GM08714 (cell line): ENCODE measurements around the gene THAP11.

Source experiments
- H3K4me3 ChIP-seq: fragments of 200-500 bp; sonication (Bioruptor generic); 2 replicates; pipeline ENCODE4 v1.5.1; 2014; ENCODE audit warnings: mild to moderate bottlenecking, low read length, inconsistent platforms
- ZNF274 ChIP-seq: IDR thresholded peaks from 2 replicates; pipeline ENCODE4 v1.6.1; 2012; ENCODE audit warnings: mild to moderate bottlenecking, low read depth, low read length

THAP11 gene

DNA sequence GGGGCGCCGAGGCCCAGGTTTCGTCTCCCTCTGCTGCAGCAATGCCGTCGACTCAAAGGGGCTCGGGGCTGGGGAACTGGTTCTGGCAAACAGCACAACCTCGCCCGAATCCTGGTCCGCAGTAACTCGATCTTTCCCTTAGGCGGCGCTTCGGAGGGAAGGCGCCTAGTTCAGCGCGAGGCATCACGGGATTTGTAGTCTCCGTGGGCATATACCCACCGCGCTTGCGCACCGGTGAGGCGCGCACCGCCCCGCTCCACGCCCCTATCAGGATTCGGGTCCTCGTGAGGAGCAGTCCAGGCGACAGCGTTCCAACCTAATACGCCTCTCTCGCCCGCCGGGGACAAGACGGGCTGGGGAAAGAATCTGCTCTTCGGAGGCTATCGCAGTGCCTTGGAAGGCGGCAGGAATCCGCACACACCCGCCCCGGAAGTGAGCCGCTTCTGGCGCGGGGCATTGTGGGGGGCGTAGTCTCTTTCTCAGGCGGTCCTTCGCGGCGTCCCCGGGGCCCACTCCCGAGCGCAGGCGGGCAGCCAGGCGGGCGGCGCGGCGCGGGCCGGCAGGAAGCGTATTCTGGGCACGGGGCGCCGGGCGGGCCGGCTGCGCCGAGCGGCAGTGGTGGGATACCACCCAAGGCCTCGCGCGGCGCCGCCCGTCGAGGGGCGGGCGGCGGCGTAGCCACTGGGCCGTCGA, at the start of gene THAP11:
TSS of gene THAP11 (plus strand) at position 505 of the 693 bp plus-strand sequence. CDS start 235 bp downstream, outside the sequence.
- TF ChIP-seq ZNF274 = no peak
- peak within 1 kb of the TSS; percentile 74 for H3K4me3 ChIP-seq

DNA sequence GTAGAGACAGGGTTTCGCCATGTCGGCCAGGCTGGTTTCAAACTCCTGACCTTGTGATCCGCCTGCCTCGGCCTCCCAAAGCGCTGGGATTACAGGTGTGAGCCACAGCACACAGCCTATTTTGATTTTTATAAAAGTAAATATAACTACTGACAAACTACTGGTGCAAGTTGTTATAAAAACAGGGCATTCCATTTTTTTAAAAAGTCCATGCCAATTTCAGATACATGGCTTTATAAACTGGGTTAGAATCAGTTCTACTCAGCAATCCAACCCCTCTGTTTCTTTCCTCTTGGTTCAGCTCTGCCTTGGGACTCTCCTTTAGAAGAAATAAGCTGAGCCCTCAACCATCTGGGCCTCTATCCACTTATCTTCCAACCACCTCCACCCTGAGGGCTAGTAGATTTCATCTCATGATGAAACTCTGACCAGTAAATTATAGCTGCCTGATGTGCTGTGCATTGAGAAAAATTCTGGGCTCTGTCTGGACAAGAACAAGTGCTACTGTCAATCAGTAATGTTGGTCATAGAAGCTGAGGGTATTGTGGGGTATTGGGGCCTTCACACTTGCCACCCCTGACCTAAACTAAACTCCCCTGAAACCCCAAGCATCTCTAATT, 45.9 kb upstream of the THAP11 start:
- no peak overlapping the region for H3K4me3 ChIP-seq
- TF ChIP-seq ZNF274 = no peak

DNA sequence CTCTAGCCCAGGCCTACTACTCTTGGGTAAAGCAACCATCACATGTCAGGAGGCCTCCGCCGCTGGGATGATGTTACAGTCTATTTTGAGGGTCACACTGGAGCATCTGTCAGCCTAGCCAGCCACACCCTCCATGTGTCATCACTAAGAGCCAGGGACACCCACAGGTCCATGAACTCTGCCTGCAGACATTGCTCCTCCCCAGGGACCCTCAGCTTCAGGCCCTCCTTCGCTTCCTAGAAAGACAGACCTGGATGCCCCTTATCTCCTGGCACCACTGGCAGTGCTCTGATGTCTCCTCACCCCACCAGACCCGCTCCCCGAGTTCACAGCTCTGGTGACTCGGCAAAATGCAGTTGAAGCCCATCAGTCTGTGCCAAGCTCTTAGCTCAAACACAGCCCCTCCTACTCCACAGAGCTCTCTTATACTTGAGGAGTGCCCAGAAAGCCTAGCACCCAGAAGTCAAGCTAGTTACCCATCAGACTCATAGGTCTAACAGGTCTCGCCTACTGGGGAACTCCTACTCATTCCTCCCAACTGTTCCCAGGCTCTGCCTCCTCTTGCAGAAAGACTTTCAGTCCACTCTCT, 41.7 kb upstream of the THAP11 start:
- no peak overlapping the region for H3K4me3 ChIP-seq
- TF ChIP-seq ZNF274 = no peak

DNA sequence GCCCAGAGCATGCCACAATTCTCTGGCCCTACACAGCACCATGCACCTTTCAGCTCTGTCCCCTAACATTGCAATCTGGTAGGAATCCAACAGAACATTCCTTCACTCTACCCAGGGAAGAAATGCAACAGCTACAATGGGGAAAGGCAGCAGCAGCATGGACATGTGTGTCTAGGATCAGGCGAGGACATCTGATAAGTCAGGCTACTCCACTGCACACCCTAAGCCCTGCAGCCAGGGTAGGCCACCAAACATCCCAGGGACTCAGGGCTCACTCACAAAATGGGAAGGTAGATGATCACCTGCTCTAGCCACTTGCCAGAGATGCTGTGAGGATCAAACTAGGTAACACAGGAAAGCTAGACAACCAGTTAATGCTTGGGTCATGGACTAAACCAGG, 40.9 kb upstream of the THAP11 start:
- TF ChIP-seq ZNF274 = no peak
- no peak overlapping the region for H3K4me3 ChIP-seq

DNA sequence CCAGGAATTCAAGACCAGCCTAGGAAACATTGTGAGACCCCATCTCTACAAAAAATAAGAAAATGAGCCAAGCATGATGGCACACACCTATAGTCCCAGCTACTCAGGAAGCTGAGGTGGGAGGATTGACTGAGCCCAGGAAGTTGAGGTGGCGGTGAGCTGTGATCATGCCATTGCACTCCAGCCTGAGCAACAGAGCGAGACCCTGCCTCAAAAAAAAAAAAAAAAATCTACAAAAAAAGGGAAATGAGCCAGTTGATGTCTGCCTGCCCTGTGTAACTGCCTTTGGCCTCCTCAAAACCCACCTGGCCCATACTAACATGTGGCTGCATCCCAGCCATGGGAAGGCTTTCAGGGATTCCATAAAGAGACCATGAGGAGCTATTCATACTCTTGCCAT, 40.2 kb upstream of the THAP11 start:
- TF ChIP-seq ZNF274 = no peak
- peak overlapping the region; percentile 15; the same call in 1 of the 2 replicates for H3K4me3 ChIP-seq

DNA sequence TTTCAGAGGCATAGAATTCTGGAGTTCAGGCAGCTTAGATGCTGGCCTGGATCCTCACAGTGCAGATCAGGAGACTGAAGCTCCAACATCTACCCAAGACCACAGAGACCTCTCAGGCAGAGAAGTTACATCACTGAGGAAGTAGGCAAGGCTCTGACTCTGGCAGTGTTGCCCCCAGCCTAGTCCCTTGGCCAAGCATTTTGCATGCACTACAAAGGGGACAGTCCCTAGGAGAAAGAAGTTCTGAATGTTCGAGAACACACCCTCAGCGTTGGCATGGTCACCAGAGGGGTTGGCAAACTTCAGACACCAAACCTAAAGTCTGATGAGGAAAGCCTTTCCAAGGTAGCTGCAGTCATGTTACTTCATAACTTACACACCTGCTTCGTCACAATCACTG, 38.2 kb upstream of the THAP11 start:
- no peak overlapping the region for H3K4me3 ChIP-seq
- TF ChIP-seq ZNF274 = no peak

DNA sequence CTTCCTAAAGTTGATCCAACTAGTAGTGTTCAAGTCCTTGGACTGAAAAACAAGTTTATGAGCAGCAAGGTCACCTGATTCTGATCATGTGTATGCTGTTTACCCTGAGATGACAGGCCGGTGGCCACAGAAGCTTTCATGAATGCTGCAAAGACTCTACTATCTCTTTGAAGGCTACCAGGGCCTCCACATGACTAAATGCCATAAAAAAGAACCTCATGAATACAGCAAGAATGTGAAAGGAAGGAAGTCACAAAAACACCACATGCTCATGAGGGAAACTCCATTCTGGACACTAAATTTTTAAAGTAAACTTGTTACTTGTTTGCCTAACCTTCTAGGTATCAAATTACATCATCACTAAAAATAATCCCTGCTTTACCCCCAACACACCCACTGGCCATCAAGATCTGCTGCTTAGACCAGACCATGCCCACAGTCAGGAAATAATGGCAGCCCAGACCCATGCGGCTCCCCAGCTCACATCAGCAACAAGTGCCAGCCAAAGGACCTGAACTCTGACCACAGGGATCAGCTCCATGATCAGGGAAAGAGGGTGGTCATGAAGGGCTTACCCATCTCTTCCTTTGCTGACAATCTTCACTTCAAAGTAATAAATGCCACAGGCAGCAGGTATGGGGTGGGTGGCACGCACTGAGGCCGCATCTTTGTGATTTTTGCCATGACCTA, 37.1 kb upstream of the THAP11 start:
- no peak for TF ChIP-seq ZNF274
- H3K4me3 ChIP-seq = peak overlapping the region; percentile 85

DNA sequence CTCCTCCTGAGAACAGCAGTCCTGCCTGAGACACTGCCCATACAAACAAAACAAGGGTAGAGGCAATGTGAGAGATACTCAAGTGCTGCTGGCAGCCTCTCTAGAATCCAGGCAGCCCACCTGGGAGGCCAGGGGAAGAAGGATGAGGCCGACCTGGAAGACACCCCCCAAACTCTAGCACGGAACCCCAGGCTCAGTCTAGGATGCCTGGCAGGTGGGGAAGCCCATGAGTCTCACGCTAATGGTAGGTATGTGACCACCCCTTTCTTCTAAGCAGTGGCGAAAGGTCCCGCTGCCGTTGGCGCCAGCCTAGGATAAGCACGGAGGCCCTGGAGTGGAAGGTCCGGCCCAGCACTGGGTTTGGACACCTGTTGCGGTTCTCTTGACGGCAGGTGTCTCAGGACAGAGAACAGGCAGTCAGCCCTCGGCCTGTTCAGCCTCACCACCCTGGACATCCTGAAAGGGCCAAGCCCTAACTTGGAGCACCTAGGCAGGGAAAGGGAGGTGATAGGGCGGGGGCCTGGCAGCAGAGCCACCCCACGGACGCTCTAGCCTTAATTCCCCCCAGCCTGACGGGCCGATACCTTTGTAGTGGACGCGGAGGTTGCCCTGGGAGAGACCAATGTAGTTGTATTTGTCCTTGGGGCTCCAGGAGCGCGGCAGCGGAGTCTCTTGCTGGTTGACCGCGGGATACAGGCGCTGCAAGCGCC, 36.2 kb upstream of the THAP11 start:
- H3K4me3 ChIP-seq = peak overlapping the region; percentile 85
- TF ChIP-seq ZNF274 = no peak

DNA sequence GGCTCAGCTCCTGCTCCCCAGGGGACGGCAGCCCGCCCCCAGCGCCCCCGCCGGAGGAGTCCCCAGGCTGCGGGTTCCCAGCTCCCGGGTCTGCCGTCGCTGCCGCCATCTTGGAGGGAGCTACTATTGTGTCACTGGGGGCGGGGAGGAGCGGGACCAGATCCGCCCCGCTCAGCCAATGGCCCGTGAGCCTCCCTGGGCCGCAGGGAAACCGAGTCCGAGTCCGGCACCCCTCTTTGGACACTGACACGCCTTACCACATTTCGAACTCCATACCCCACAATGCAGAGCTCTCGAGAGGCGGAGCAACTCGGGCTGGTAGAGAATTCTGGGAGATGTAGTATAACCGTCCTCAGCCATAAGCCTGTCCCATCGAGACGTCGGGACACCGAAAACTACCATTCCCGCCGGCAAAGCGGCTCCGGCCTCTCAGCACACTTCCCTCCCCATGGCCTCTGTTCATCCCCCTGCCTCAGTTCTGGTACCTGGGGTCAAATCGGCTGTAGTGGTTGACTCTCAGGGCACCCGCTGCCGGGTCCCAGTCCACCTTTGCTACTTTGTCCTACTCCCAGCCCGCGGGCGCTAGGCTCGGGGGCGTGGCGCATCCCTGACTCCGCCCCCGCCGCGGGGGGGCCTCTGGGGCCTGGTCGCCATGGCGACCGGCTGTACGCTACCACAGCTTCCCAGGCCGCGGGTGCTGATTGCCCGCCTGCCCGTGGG, 35.5 kb upstream of the THAP11 start, which contains the start of the genes RANBP10 and TSNAXIP1:
TSS of gene RANBP10 (minus strand) at position 133 of the 720 bp plus-strand sequence. CDS start at position 109, 24 bp downstream.
TSS of gene TSNAXIP1 (plus strand) at position 462 of the 720 bp plus-strand sequence. CDS start 261 bp downstream, outside the sequence.
- no peak for TF ChIP-seq ZNF274
- H3K4me3 ChIP-seq = peak within 1 kb of the TSS; percentile 85

DNA sequence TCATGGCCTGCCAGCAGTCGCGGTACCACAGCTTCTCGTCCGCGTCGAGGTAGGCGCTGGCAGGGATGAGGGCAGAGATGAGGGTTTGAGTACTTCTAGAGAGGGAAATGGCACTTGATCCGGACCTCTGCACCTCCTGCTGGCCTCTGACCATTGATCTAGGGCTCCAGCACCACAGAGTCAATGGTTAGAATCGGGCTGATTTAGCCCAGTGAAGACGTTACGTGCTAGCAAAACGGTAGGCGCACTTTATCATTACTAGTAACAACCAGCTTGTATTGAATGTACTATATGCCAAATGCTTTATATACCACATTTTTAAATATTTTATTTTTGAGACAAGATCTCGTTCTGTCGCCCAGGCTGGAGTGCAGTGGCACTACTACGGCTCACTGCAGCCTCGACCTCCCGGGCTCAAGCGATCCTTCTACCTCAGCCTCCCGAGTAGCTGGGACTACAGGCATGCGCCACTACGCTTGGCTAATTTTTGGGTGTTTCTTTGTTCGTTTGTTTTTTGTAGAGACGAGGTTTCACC, 34.9 kb upstream of the THAP11 start:
- peak overlapping the region; percentile 64; the same call in 1 of the 2 replicates for H3K4me3 ChIP-seq
- no peak for TF ChIP-seq ZNF274

DNA sequence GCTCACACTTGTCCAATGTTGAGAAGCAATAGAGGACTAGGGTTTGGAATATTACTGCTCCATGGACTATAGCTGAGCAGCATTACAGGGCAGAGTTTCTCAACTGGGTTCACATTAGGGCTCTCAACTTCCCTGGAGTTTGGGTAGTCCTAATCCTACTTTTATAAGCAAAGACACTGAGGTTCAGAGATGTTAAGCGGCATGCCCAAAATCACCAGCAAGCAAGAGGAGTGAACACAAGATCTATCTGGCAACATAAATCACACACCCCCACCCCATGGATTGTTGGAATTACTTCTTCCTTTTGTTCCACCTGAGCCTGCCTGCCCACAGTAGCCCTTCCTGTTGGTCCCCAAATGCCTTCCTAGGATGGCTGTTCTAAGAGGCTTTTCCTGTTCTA, 30.2 kb upstream of the THAP11 start:
- no peak for TF ChIP-seq ZNF274
- no peak overlapping the region for H3K4me3 ChIP-seq

DNA sequence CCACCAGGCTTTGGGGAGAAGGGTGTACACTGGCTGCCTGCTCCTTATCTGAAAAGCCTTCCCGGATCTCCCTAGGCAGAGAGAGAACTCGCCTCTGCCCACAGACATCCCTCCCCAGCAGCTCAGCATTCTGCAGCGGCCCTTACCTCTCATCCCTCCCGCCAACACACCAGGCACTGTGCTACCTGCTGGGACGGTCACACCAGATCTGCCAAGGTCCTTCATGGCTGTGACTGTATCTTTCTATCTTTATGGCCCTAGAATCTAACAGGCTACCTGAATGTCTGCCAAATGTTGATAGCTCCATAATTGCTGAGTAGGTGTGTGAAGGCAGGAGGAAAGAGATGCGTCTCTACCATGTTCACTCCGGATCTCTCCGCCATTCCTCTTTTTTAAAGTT, 27.6 kb upstream of the THAP11 start:
- no peak for TF ChIP-seq ZNF274
- no peak overlapping the region for H3K4me3 ChIP-seq

DNA sequence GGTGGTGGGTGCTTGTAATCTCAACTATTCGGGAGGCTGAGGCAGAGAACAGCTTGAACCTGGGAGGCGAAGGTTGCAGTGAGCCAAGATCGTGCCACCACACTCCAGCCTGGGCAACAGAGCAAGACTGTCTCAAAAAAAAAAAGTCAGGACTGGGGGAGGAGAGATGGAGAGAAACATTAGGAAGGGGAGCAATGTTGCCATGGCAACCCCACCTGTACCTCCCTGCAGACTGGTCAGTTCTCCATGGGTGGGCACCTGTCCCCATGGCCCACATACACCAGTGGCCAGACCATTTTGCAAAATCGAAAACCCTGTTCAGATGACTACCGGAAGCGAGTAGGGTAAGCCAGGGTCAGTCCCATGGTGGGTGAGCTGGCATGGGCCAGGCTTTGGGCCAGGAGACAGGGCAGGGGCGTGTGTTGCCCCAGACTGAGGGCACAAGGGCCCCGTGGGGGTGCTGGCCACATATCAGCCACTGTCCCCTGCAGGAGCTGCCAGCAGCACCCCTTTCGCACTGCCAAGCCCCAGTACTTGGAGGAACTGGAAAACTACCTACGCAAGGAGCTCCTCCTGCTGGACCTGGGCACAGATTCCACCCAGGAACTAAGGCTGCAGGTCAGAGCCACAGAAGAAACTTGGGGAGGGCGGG, 21.4 kb upstream of the THAP11 start:
- TF ChIP-seq ZNF274 = no peak
- no peak overlapping the region for H3K4me3 ChIP-seq
